Kasumi-1 (cell line): ENCODE results near the gene GPR84.

Experiments used
- DNase-seq, 2 experiments: peaks; one replicate each; lab custom pipeline; 2025; lab: John Stamatoyannopoulos, UW

Gene GPR84

DNA sequence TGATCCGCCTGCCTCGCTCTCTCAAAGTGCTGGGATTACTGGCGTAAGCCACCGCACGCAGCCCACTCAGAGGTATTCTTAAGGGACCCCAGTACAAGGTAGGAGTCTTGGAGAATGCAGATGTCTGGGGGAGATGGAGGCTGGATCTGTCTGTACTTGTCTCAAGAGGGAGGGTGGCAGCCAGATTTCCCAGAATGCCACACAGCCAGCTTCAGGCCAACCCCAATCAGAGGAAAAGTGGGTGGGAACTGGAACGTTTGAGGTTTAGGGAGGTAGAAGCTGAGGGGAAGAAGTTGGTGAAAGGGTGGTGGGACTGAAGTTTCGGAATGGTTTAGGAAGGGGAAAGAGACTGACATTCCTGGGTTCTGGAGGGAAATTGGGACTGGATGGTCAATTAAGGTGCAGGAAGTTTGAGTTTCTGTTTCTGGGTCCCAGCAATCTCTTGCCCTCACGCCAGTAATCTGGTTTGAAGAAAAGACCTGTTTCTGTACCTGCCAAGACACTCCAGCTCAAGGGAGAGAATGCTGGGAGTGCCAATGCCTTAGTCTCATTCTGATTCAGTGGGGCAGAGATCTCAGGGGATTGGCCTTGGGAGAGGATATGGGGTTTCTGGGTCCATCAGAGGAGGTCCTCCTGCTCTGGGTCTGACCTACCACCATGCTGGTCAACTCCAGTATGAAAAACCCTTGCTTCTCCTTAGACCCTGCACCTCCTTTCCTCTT, 28.4 kb upstream of the GPR84 start:
- DNase-seq: no peak

DNA sequence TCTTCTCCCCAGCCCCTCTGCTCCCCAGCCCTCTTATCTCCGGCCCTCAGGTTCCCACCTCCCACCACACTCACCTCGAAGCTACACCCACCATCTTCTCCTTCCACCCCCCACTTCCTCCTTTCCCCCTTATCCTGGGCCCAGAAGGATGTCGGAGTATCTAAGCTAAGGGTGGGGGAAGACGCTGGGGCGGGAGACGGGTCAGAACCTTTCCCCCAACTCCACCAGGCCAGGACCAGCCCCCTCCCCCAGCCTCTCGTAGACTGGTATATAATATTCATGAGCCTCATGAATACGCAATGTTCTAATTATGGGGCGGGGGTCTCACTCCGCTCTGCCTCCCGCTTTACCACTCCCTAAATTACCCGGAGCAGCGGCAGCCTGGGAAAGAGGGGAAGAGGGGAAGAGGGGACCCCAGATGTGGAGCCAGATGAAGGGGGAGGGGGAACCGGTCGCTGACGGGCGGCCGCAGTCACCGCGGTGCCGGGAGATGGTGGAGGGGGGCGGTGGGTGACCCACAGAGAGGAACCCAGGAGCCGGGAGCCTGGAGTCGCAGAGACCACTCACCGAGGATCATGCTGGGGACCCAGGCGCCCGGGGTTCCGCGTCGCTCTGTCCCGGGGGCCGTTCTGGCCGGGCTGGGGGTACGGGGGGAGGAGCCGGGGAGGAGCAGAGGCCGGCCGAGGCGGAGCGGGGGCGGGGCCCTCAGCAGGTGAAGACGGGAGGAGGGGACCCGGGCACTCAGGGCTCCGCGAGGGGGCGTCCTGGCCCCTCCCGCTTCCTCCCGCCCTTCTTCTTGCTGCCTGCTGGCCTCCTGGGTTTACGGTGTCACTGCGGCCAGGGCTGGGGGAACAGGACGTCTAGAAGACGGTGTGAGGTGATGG, 26.6 kb upstream of the GPR84 start:
- peak; percentile 52 to 64 for DNase-seq

DNA sequence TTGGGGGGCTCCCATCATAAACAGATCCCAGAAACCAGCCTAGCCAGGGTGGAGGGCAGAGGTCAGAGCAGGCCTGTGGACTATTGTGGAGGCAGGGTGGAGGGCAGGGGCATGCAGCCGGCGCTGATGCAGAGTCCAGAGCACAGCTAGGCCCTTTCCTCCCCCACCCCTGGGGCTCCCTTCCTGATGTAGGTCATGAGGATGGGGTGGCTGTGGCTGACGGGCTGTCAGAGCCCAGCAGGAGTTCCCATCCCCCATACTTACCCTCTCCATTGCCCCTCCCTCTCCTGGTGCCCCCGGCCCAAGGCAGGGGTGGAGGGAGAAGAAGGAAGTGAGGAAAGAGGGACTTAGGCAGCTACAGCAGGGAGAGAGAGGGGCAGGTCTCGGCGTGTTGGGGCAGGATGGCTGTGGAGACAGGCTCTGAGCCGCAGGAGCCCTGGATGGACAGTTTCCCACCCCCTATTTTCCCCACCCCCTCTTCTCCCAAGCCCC, 25.9 kb upstream of the GPR84 start:
- DNase-seq: peak in 1 of 2 experiments; percentile 36

DNA sequence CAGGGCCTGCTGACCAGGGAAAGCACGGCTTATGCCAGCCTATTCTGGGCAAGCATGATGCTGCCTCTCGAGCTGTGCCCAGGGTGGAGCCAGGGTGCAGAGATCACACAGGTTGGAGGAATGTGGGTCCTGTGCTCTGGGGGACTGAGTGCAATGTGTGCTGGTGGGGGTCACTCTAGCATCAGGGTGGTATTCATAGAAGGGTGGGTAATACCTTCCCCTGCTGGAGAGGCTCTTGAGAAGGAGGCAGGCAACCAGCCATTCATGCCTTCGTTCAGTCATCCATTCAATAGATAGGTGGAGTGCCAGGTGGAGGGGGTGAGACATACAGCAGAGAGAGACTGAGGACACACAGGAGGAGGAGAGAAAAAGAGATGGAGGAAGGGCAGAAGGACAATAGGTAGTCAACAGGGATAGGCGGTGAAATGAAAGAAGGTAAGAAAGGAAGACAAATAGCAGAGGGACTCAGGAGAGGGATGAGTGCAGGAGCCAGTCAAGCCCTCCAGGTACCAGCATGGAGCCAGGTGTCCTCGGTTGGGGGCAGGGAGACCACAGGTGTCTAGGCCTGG, 25.4 kb upstream of the GPR84 start:
- no peak for DNase-seq

DNA sequence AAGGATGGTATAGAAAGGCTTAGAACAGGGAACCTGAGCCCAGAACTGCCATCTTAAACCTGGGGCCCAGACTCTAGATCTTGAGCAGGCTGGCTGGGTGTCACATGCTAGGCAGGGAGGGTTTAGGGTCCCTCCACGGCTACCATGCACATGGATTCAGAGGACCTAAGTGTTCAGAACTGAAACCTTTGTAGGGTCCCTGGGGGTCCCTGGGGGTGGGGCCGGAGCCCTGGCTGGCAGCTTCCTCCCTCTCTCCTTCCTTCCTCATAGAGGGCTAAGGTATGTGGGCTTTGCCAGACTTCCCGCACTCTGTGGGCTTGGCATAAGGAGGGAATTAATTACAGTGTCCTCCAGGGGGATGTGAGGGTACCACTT, 24.8 kb upstream of the GPR84 start:
- DNase-seq: no peak

DNA sequence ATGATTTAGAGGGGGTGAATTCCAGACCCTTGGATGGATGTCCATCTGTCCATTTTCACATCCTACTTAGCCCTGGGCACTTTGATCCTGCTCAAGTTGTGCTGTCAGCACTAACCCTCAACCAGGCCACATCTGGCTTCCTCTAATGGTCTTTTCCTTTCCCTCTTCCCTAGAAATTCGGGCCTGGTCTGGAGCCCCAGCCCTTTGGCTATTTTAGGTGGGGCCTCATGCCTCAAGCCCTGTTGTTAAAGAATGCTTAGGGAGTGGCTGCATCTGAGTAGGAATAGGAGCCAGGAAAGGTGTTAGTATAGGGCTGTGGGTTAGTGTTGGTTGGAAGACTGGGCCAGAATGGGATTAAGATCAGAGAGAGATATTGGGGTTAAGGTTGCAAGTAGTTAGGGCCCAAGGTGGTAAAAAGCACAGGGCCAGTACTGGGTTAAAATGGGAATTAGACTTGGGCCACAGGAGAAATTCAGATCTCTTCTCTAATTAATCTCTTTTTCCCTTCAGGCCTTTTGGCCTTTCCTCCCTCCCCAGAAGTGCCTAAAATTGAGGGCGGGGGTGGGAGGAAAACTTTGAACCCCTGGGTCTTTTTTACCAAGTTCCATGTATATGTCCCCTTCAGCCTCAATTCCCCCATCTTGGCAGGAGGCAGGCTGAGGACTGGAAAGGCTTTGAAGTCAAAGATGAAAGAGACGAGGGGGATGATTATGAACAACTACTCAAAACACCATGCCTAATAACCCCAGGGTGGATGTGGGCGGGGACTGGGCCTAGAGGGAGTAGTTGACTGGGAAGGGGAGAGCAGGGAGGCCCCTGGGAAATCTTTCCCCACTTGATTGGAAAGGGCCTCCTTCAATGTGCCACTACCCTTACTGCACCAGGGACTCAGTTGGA, 24.2 kb upstream of the GPR84 start:
- DNase-seq: no peak

DNA sequence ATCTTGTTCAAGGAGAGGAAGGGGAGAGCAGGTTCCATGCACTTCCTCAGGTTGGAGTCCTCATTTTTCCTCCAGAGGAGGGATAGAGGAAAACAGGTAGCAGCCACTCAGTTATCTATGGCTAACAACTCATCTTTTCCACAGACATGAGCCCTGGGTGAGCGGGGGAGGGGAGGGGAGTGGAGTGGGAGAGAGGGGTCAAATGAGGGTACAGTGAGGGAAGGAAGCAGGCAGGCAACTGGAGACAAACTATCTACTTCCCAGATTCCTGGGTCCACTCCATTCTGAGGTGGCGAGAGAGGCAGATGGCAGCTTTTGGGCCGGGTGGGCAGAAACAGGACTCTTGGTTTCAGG, 22.8 kb upstream of the GPR84 start:
- no peak for DNase-seq

DNA sequence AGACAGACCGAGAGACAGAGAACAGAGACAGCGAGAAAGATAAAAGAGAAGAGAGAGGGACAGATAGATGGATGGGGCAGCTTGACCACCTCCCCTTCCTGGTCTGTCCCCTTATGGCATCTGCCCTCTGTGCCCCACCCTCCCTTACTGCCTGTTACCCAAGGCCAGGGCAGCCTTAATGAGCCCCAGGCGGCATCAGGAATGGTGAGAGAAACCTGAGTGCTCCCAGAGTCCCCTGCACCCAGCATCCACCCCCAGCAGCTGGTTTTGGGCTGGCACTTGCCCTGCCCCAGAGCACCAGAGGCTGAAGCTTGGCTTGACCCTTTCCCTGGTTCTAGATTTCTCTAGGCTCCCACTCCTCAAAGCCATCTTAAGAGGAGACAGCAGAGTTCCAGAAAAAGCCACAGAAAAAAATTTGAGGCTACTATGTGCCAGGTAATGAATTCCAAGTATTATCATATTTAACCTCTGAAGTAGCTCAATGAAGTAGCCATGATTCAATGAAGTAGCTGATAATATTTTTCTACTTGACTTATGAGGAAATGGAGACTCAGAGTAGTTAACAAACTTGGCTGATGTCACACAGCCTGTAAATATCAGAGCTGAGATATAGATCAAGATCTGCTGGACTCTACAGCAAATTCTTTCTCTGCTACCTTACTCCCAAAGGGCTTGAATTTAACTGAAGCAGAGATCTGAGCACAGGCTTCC, 22.3 kb upstream of the GPR84 start:
- DNase-seq: no peak

DNA sequence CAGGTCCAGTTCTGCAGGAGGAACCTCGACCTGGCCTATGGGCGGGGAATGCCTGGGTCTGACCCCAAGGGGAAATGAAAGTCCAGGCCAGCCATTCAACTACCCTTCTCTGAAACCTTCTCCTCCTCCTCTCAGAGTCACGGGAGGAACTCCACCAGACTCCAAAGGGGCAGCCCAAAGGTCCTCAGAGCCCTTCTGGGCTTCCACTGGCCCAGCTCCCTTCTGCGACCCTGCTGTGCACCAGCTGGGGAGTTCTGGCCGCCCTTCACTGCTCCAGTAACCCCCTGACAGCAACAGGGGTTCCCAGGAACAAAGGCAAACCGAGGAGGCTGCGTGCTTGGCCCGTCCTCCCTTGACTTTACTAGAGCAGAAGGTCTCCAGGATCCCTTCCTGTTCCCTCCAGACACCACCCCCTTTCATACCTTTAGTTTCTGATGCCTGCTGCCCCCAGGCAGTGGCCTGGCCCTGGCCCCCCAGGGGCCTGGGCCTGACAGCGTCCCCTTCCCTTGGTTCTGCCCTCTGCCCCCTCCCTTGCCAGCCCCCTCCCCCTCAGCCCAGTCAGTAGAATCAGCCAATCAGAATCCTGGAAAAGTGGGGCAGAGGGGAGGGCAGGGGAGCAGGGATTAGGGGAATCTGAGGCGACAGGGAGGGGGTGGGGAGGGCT, 21.1 kb upstream of the GPR84 start:
- no peak for DNase-seq

DNA sequence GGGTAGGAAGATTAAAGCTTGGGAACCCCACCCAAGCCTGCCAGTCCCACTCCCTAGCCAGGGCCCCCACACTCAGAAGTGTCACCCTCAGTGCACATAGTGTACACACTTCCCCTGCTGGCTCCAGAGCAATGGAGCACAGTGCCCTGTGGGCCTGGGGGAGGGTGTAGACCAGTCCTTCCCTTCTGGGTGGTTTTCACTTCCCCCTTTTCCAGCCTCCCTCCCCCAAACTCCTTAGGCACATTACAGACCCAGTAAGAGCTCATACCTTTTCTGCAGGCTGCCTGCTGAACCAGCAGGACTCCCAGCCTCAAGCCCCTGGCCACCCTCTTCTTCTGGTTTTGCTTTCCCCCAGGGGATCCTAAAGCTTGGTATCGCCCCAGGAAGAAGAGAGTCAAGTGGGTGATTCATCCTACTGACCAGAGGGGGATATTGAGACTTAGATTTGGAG, 20.3 kb upstream of the GPR84 start, which contains the start of gene ZNF385A:
TSS of gene ZNF385A (minus strand) at position 143 of the 451 bp plus-strand sequence. CDS start 219 bp downstream, outside the sequence.
- peak; percentile 92 to 94 for DNase-seq

DNA sequence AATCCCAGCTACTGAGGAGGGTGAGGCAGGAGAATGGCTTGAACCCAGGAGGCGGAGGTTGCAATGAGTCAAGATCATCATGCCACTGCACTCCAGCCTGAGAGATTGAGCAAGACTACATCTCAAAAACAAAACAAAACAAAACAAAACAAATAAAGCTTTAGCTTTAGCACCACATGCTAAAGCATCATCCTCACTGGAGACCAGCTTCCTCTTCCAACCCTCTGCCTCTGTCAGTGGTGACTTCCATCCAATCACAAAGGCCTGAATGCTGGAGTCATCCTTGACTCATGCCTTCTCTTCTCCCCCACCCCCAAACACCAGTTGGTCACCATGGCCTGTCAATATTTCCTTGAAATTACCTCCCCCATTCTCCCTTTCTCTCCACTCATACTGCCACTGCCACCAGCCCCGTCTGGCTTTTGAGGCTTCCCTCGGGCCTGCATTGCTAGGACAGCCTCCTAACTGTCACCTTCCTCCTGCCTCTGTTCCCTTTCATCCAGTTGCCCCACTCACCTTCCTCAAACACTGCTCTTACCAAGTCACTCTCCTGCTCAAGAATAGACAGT, 18.8 kb upstream of the GPR84 start:
- DNase-seq: peak; percentile 75 to 78

DNA sequence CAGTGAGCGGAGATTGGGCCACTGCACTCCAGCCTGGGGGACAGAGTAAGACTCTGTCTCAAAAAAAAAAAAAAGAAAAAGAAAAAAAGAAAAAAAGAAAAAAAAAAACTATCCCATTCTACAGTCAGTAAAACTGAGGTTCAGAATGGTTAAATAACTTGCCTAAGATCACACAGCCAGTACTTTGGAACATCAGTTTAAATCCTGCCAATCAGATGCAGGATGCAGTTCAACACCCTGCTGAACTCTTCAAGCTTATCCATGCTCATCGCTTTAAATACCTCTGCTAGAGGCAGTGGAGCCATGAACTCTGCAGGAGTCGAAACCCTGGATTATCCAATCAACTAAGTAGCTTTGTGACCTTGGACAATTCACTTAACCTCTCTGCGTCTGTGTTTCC, 16.9 kb upstream of the GPR84 start:
- DNase-seq: no peak

DNA sequence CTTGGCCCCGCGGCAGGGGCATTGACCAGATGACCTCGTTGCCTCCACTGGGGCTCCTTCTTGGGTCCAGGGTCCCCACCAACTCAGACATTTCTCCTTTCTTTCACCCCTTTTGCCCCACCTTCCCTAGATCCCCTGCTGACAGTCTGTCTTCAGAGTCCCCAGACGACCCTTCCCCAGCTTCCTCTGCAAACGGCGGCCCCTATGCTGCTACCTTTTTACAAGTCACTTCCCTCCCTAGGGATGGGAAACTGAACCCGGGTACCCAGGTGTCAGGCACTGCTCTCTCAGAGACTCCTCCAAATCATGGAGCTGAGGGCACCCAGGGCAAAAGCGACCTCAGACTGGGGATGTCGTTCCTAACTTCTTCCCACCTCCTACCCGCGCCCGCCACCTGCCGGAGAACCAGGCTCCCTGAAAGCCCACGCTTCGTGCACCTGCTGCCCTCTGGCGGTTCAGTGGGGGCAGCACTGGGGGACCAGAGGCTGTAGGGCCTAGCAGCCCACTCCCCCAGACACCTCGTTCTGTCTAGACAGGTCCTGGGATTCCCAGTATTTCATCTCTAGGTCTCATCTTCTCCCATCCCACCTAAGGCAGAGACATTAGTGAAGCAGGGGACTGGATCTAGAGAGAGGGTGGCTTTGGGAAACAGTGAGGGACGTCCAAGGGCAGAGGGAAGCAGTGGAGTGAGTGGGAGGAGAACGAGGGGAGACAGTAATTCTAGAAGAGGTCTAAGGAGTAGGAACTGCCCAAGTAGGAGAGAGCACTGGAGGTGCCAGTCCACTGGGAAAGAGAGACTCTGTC, 15.3 kb upstream of the GPR84 start:
- DNase-seq: peak; percentile 83 to 90

DNA sequence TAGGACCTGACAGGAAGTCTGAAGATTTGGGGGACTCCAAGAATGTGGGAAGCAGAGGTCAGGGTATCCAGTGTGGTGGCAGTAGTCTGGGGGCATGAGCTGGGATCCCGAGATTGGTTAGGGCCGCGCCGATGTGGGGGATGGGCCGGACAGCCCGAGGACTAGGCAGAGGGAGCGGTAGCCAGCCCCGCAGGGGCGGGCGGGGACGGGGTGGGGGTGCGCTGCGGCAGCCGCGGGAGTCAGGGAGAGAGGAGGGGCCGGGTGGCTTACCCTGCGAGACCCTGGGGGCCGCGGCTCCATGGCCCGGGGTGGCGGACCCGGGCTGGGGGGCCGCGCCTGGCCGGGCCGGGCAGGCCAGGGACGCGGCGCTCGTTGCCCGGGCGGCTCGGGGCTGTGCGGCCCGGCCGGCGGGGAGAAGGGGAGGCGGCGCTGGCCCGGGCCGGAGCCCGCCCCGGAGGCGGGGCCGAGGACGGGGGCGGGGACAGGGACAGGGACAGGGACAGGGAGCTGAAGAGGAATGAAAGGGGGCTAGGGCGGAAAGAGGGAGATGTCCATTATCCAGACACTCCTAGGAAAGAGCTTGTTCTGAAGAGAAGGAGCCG, 14.6 kb upstream of the GPR84 start:
- no peak for DNase-seq

DNA sequence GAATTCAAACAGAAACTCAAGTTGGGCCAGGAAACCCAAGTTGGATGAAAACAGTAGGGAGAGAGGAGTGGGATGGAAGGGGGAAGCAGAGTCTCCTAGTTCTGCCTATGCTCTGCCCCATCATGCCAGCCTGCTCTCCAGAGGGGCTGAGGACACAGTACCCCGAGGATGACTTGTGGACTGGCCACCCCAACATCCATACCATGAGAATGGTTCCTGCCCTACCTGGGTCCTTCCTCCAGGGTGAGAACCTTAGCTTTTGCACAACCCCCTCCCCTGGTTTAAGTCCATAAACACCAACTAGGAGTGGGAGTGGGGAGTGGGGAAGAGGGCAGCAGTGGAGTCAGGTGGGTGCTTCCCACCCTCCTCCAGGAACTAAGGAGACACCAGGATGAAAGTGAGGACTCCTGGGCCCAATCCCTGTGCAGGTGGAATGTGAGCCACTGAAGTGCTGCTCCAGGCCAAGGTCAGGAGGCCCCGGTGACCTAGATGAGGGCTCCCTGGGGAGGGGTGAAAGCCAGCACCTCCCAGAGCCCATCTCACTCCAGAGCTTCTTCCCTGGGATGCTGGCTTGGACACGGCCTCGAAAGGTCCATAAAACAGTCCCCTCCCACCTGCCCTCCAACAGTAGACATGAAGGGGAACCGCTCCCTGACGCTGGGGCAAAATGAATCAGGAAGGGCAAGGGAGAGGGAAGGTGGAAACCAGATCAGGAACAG, 13.7 kb upstream of the GPR84 start:
- DNase-seq: no peak

DNA sequence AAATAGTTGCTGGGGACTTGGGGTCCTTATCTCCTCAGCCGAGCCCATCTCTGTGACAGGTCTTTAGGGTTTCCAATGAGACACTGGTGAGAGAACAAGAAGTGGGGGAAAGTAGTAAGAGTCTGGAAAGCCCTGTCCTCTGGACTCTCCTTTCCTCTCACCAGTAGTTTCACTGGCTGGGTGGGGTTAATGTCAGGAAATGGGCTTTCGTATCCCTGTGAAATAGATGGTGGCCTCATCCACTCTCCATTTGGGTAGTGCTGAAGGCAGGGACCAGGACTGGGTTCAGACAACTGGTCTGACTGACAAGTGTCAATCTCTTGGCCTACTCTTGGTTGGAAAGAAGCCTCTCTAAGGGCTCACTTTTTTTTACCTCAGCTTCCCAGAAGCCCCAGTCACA, 12.7 kb upstream of the GPR84 start:
- DNase-seq: no peak

DNA sequence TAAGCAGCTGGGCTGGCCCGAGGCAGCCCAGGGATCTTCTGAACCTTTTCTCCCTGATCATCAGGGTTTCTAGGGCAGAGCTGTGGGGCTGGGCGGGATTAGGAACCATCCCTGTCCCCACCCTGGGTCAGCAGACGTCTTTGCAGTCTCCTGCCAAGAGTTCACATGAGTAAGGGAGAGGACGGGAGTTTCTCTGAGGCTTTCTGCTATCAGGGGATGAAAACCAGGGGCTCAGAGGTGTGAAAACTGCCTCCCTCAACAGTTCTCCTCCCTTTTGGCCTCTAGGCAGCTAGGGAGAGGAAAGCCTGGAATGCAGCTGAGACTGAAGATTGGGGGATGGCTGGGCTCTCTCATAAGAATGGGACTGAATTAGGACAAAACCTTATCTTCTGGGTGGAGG, 12.3 kb upstream of the GPR84 start:
- no peak for DNase-seq

DNA sequence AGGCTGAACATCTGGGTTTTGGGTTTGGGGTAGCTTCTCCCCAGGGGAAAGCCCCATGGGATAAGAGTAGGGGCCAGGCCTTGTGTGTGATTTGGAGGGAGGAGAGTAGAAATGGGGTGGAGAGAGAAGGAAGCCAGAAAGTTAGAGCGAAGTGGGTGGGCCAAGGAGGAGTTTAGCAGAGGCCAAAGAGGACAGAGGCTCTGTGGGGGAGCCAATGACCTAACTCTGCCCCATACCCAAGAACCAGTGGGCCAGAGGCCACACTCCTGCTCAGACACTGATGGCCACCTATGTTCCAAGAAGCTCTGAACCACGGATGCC, 10.9 kb upstream of the GPR84 start:
- no peak for DNase-seq
